Fibroblast of peridontal ligament (primary cell): ENCODE data around the gene PTPRC.

Experiments
- DNase-seq: peaks from one replicate; pipeline ENCODE4 v3.0.0-alpha.2; 2010; ENCODE audit errors: extremely low read depth

Gene PTPRC

DNA sequence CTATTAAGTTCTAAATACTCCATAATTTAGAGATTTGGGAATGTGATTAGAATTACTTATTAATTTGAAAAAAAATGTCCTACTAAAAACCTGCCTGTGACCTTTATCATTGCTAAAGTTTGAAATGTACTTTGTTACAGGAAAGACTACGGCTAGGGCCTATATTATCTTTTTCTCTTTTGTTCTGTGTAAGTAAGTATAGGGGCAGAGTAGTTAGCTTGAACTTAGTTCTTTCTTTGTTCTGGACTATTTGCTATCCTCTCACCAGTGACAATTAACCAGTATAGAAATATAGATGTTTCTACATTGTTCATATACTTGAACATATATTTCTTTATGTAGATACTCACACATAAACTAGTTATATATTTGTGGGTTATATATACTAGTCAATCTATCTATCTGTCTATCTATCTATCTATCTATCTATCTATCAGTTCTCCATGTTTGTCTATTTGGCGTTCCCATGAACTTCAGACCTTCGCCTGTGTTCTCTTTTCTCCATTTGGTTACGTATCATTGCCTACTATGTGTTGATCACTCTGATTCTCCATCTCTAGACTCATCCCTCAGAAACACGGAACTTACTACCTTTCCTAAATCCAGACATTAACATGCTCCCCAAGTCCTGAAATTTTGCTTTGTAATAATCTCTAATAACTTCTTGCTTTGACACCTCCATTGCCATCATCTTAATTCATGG, 3.3 kb downstream of the PTPRC start:
- no peak for DNase-seq

DNA sequence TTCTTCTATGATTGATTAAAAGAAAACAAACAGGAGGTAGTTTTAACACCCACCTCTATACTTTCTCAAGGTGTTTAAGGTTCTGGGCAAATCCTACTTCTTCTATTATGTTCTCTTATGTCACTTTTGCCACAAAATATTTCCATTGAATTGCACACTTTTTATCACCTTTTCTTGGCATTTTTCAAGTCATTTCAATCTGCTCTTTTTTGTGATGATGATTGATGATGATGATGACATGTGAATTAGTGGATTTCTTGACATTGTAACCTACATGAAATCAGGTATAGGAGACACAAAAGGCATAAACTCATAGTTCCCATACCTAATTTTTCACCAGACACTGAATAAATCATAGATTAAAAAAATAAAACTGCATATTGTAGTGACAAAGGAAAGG, 4.1 kb downstream of the PTPRC start:
- no peak for DNase-seq

DNA sequence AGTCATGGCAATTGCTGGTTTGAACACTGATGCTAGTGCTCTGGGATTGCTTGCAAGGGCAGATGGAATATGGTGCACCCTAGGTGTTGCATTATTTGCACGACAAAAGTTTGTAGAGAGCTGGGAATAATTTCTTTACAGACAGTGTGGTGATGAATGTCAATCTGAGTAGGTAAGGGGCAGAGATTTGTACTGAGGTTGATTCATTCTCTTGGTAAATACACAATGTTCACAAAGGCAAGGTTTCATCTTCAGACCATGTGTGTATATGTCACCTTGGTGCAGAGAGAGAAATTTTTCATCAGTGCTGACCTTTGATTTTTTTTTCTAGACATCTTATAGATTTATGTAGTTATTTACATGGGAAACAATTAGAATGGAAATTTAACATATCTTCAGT, 5.0 kb downstream of the PTPRC start:
- DNase-seq = no peak

DNA sequence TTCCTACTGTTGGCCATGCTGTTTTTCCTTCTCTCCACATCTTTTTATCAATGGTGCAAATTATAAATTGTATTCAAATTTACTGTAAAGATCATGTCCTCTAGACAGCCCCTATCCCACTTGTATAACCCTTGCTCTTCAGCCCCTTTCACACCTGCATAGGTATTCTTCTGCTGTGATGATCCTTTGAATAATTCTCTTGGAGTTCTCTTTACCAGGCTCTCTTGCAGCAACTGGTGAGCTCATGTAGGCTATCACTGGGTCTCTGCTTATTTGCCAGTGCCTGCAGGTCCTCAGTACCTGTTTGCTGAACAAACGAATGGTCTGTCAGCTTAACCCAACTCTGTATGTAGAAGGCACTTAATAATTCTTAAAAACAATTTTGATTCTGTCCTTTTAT, 8.2 kb downstream of the PTPRC start:
- DNase-seq = no peak

DNA sequence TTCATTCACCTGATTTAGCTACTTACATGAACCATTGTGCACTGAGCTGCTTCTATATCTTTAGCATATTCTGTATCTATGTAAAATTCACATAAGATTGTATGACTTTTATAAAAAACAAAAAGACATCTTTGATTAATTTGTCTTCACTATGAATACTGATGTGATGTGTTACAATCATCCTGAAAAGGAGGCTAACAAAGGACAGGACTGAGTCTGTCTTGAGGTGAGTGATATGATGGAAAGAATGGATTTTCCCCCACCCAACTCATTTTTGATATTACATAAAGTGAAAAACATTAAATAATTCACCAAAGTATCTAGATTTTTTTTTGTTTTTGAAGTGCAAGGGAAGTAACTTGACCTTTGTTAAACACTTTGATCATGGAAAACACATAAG, 9.8 kb downstream of the PTPRC start:
- DNase-seq = no peak

DNA sequence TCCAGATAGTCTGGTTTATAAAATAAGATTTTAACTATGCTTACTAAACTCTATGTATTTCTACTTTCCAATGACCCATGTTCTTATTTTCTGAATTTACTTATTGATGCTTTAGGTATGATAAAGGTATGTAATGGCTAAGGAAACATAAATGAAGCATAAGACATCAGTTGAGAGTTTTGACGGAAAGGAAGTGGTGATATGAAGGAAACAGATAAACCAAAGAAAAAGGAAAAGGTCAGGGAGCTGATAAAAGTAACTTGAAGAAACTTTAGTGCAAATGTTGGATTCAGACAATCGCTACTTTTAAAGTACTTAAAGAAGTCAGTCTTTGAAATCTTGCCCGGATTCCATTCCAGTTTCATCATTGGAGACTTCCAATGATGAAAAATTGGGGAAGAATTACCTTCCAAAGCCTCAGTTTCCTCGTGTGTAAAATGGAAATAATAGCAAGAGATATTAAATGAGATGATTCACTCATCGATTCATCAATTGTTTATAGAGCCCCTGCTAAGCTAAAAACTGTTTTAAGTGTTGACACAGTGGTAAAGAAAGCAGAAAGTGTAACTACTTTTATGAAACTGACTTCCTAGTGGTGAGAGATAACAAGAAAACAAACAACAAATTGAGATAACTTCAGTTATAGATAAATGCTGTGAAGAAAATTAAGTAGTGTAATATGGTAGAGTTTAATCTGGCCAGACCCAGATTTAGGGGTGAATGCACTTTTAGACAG, 10.6 kb downstream of the PTPRC start:
- no peak for DNase-seq

DNA sequence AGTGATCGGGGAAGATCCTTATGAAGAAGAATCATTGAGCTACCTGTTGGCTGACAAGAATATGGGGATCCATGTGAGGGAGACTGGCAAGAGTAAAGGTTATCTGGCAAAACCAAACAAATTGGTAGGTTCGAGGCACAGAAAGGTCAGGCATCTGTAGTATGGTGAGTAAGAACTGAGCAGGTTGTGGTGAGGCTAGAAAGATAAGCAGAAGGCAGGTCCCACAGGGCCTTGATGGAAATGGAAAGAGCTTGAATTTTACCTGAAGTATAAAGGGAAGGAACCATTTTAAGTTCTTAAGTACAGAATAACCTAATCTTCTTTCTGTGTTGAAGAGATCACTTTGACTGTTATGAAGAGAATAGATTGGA, 11.1 kb downstream of the PTPRC start:
- DNase-seq = no peak

DNA sequence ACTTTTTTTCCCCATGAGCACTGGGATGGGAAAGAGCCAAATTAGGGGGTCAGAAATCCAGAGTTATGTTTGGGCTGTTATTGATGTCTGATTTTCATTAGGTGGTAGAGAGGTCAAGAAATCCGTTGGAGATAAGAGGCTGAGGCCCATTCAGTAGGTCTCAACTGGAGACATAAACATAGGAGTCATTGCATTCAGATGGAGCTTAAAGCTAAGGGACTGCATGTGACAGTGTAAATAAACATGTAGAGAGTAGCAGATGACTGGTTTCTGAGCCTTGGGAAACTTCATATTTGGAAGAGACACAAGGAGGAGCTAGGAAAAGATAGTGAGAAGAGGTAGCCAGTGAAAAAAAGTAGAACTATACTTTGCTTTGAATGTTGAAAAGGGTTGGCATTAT, 11.7 kb downstream of the PTPRC start:
- no peak for DNase-seq

DNA sequence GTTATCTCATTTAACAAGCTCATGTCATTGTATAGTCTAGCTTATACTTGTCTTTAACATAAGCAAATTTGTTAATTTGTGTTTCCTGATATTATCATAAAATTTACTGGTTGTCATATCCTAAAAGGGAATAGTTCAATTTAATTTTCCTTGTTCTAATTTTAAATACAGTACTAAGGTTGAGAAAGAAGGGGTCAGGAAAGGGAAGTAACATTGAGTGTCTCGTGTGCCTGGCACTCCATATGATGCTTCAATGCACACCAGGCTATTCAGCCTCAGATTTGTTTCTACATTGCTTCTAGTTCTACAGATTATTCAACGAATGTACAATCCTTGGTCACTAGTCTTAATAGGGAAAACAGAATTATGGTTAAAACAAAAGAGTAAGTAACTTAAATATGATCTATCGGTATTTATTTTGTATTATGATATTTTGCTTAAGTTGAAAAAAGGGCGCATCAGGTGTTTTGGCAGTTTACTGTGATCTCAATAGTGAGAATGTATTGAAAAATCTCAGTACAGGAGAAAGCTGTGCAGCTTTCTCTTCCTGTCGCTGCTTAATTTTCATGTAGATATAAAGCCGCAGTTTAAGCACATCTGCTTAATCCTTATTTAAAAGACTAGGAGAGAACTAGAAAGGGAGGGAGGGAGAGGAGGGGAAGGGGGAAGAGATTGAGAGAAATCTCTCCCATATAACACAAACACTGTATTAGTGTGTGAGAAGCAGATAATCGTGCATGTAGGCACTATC, 13.0 kb downstream of the PTPRC start:
- DNase-seq = no peak

DNA sequence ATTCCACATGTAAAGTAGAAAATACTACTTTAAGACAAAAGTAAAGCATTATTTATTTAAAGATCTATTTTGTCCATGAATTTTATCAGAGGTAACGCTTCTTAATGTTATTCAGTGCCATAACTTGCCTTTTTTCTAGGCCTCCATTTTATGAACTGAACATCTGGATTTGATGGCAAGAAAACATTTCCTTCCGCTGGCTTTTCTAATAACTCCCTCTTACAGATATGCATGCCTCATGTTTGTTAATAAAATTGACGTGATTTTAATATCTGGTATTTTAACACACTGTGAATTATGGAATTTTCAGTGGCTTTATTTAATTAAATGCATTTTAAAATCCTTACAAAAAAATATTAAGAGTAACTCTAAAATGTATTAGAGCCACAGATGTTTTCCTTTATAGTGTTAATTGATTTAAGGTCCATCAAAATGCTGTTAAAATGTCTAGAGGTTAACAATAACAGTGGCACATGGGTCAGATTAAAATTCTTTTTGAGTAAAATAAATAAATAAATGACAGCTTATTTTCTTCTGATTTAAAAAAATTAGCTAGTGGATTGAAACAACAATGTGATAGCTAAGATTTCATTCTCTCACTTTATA, 15.1 kb downstream of the PTPRC start:
- no peak for DNase-seq

DNA sequence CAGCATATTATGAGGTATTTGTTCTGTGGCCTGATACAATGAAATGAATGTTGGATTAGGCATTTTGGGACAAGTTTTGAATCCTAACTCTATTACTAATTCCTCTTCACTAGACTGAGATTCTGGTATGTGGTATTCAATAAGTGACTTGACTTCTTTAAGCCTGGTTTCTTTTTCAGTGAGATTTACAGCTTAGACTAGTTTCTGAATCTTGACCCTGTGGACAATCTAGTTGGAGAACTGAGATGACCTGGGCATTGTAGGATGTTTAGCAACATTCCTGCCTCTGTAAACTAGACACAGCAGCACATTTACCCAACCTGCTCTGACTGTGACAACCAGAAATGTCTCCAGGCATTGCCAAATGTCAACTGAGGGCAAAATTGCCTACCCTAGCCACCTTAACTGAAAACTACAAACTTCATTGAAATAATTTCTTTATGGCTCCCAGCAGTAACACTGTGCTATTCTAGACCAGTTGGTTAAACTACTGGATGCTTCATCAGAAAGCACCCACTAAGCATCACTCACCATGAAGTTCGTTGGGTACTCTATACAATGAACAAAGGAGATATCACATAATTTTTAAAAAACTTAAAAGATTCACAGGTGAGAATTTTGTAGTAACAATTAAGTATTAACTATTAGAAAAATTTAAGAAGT, 16.8 kb downstream of the PTPRC start:
- peak; percentile 52 for DNase-seq

DNA sequence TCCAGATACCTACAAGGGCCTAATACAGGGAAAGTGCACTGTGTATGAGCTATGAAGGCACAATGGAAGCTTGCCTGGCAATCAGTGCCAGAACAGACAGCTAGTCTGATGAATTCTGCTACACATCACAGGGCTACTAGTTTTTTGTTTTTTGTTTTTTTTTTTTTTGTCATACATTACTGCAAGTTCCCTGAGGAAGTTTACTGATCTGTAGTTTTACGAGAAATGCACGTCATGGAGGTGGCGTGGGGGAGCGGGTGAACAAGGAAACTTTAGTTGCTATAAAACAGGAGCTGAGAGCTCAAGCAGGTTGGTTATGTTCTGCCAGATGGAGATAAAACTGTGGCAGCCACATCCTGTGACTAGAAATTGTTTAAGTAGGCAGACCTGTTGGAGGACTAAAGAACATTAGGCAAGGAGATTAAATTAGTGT, 17.7 kb downstream of the PTPRC start:
- DNase-seq = no peak

DNA sequence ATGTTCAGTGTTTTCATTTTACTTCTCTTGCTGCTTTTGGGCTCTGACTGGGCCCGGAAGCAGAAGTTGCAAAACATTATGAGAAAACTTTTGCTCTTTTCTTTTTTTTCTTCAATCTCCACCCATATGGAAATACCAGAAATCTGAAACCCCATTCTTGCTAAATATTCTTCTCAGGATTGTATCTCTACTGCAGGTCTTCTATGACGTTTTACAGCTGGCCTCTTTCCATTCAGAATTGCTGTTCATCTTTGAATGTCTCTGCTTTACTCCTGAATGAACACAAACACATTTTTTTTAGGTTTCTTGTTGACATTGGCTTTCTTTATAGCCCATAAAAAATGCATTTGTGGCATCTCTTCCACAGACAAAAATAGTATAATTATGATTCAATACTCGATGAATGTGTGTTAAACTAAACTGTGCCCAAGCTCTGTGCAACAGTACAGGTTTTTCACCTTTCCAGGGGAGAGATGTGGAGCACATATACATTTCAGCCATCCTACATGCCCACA, 18.8 kb downstream of the PTPRC start:
- peak; percentile 99 for DNase-seq

DNA sequence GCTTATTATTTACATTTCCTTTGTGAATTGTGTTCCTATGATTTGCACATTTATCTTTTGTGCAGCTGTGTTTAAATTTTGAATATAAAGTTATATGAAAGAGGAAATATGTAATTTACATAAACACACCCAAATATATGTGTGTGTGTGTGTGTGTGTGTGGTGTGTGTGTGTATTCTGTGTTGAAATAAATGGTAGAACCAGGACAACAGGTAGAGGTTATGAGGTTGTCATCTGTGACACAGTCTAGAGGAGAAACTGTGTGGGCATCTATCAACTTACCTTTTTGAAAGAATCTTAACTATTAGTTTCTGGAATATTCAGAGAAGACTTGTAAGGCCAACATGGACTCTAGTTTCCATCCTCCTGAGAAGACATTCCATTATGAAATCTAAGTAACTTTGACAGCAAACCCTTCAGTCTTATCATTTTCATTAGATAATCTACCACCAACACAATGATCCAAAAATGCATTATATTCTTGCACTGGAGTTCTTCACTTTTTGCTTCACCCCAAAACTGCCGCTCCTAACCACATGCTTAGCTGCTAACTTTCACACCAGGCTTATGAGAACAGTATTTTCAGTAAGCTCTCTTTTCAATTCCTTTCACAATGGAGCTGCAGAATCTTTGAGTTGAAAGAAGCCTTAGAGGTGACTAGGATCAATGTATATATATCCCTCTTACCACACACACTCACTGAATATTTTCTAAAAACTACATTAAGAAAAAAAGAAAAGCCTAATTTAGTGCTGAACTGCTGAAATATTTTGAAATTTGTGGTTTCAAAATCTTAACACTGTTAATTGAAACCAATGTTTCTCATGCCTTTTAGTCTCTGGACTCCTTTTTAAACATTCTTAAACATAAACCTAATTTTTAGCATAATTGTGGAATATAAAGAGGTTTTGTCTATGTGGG, 21.8 kb downstream of the PTPRC start:
- DNase-seq = peak; percentile 23

DNA sequence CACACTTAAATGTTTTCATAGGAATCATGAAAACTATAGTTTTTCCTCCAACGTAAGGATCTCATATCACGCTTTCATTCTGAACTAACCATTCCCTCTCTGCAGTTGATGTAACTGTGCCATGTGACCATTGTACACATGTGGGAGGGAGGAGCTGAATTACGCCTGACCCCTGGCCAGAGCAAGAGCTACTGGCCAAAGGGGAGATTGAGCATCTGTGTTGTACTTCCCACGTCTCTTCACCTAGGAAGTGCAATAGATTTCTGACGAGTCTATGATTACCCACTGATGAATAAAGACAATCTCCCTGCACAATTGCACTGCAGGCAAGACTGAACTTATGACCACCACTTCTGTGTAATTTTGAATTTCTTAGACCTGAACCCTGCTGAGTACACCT, 24.0 kb downstream of the PTPRC start:
- no peak for DNase-seq

DNA sequence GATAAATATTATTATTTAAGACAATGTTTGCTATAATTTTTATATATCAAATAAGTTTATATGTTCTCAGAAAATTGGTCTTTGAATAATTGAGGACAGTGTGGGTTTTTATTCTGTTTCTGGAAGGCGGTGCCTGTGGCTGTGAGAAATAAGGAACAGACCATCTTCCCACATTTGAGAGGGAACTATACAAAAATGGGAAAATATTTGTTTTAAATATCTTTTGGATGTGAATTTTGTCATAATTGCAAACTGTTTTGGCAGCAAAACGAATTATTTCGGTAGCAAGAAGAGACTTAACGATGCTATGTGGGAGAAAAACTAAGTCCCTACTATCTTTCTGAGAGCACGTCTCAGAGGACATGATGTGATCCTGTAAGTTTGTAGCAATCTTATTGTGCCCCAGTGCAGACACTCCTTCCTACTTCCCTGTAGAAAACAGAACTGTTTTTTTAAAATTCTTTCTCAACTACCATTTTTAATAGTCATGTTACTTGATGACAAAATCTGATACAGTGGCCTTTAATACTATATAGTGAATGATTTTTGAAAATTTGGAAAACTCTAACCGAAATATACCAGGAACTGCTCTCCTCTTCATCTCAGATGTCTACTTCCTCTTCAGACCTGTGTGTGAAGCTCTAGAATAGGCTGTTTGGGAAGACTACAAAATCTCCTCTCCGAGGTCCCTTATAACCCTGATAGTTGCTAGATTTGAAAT, 25.4 kb downstream of the PTPRC start:
- DNase-seq = no peak

DNA sequence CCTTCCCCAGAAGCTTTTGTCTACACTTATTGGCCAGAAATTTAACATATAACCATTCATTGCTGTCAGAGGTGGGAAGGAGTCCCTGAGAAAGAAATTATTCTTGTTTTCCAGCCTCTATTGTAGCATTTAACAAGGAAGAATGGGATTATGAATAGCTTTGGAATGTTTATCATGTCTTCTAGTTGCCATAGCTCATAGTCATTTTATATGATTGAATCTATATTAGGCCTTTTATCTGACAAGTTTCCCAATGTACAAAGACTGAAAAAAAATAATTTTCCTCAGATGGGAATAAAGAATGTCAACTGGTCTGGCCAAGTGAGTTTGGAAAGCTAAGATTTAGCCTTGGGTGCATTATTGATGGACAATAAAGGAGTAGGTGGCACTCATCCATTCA, 28.3 kb downstream of the PTPRC start:
- peak; percentile 23 for DNase-seq

DNA sequence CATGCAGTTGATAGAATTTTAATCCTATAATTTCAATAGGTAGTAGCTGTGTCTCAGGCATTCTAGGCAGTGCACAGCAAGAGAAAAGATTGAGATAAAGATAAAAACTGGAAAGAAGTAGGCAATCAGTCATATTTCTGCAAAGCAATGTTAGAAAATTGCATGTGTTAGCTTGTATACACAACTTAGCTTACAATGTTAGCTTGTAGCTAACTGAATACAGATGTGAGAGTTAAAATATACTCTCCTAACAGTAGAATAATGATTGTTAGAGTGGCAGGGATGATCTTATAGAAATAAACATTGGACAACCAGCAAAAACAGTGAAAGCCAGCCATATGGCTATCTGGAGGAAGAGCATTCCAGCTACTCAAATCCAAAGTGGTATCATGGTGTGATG, 29.0 kb downstream of the PTPRC start:
- peak; percentile 83 for DNase-seq

DNA sequence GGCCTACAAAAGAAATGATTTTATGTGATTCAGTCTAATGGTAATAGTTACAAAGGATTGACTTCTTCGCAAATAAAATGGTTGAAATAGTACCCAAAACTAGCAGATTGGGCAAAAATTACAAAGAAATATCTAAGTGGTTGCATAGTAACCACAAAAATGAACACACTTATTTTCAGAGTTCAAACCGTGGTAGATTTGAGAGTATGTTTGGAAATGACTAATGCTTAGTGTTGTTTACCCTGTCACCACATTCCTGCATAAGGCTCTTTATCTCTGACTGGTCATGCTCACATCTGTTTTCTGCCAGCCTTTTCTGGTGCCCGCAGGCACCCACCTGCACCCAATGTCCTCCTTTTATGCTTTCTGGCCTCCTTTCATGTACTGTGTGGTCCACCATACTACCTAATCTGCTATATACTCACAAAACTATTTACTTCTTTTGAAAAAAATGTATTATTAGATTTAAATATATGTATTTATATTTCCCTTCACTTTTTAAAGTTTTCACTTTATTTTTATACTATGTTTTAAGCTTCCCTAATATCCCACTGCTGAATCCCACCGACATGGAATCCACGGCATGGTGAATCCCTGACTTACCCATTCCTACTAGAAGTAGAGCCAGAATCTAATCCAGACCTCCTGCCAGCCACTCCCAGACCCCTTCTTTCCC, 30.3 kb downstream of the PTPRC start:
- peak; percentile 96 for DNase-seq
